OCI-LY1 (cell line): ENCODE results near the gene BTBD16.

Experiments
- H2AFZ ChIP-seq: fragments of 200-600 bp; sonication (generic), shearing (Covaris generic); 2 replicates; pipeline ENCODE4 v1.6.0; 2014; ENCODE audit warnings: antibody characterized with exemption, mild to moderate bottlenecking, low read length
- H3F3A ChIP-seq: fragments of 200-600 bp; sonication (generic), shearing (Covaris generic); 2 replicates; pipeline ENCODE4 v1.6.0; 2014; ENCODE audit warnings: mild to moderate bottlenecking, antibody characterized with exemption, low read length, moderate library complexity; ENCODE audit not compliant: insufficient read depth
- H3K27ac ChIP-seq: fragments of 200-600 bp; sonication (generic); 2 replicates; pipeline ENCODE4 v1.5.1; 2014; ENCODE audit warnings: low read length, mixed run types, mild to moderate bottlenecking, low read depth; ENCODE audit not compliant: poor library complexity, severe bottlenecking
- H3K27me3 ChIP-seq: fragments of 200-600 bp; sonication (generic); 2 replicates; pipeline ENCODE4 v1.6.0; 2014; ENCODE audit warnings: antibody characterized with exemption, mild to moderate bottlenecking, low read length, moderate library complexity; ENCODE audit not compliant: insufficient read depth
- H3K36me3 ChIP-seq: fragments of 200-600 bp; sonication (generic); 2 replicates; pipeline ENCODE4 v1.6.1; 2014; ENCODE audit warnings: mild to moderate bottlenecking, antibody characterized with exemption, low read length, moderate library complexity, mixed read lengths; ENCODE audit not compliant: insufficient read depth
- H3K4me1 ChIP-seq: fragments of 200-600 bp; sonication (generic); 2 replicates; pipeline ENCODE4 v1.5.1; 2014; ENCODE audit warnings: mild to moderate bottlenecking, low read length, moderate library complexity; ENCODE audit not compliant: insufficient read depth, severe bottlenecking
- H3K4me2 ChIP-seq: fragments of 200-600 bp; sonication (generic), shearing (Covaris generic); 2 replicates; pipeline ENCODE4 v1.6.1; 2014; ENCODE audit warnings: low read length
- H3K4me3 ChIP-seq: fragments of 200-600 bp; sonication (generic); 2 replicates; pipeline ENCODE4 v1.5.1; 2014; ENCODE audit warnings: low read length, low read depth, mild to moderate bottlenecking, mixed read lengths; ENCODE audit not compliant: poor library complexity, severe bottlenecking
- H3K79me2 ChIP-seq: fragments of 200-600 bp; shearing (Covaris generic); 2 replicates; pipeline ENCODE4 v1.6.1; 2016; ENCODE audit warnings: mixed run types, low read length, mixed read lengths; ENCODE audit not compliant: insufficient read depth
- H3K9ac ChIP-seq: fragments of 200-600 bp; sonication (generic), shearing (Covaris generic); 2 replicates; pipeline ENCODE4 v1.6.1; 2014; ENCODE audit warnings: mild to moderate bottlenecking, low read length, mixed read lengths
- H3K9me2 ChIP-seq: fragments of 200-600 bp; sonication (generic), shearing (Covaris generic); 2 replicates; pipeline ENCODE4 v1.6.1; 2014; ENCODE audit warnings: low read depth, mild to moderate bottlenecking, low read length, mixed read lengths
- H3K9me3 ChIP-seq: fragments of 200-600 bp; shearing (Covaris generic); 2 replicates; pipeline ENCODE4 v1.6.1; 2014; ENCODE audit warnings: low read length, mixed read lengths
- H4K20me1 ChIP-seq: fragments of 200-600 bp; sonication (generic), shearing (Covaris generic); 2 replicates; pipeline ENCODE4 v1.6.0; 2016; ENCODE audit warnings: mild to moderate bottlenecking, low read length; ENCODE audit not compliant: insufficient read depth
- EZH2 ChIP-seq: fragments of 200-600 bp; sonication (generic), shearing (Covaris generic); IDR thresholded peaks from 2 replicates; pipeline ENCODE4 v1.8.0; 2017; ENCODE audit warnings: borderline replicate concordance, mixed run types, mild to moderate bottlenecking, antibody characterized with exemption, low read length, moderate library complexity, mixed read lengths
- TF ChIP-seq, protein P1 (sequence below): fragments of 200-600 bp; sonication (generic), shearing (Covaris generic); IDR thresholded peaks from 2 replicates; pipeline ENCODE4 v1.5.1; 2017; ENCODE audit warnings: mild to moderate bottlenecking, antibody characterized with exemption, low read length, moderate library complexity, mixed read lengths

Gene BTBD16

DNA sequence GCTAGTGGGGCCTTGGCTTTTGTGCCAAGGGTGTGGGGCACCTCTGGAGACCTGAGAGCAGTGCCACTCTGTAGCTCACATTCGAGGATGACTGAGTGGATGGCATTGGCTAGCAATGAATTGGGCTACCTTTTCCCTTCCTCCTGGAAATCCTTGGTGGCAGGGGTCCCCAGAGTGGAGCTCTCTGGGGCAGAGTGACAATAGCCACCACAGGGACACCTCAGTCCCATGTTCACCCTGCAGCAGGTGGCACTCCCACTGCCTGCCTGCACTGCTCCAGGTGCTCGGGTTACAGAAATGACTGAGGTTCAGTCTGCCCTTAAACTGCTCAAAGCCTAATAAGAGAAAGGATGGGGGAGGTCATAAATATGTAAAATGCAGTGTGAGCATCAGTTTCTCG is 17.8 kb downstream of the BTBD16 start:
- Histone ChIP-seq H3K9me3 (no peaks in the 10 kb centered on the region), H2AFZ (no peak overlapping the region), H3K9me2 (no peaks in the 10 kb centered on the region), H3F3A (no peaks in the 10 kb centered on the region), H4K20me1 (no peaks in the 10 kb centered on the region), H3K27me3 (no peaks in the 10 kb centered on the region), H3K4me1 (no peaks in the 10 kb centered on the region), H3K79me2 (no peaks in the 10 kb centered on the region), H3K9ac (no peak overlapping the region), H3K27ac (no peak overlapping the region), H3K4me3 (no peak overlapping the region), H3K4me2 (no peak overlapping the region), H3K36me3 (no peaks in the 10 kb centered on the region)
- TF ChIP-seq EZH2 = no peak
- TF ChIP-seq, protein P1, sequence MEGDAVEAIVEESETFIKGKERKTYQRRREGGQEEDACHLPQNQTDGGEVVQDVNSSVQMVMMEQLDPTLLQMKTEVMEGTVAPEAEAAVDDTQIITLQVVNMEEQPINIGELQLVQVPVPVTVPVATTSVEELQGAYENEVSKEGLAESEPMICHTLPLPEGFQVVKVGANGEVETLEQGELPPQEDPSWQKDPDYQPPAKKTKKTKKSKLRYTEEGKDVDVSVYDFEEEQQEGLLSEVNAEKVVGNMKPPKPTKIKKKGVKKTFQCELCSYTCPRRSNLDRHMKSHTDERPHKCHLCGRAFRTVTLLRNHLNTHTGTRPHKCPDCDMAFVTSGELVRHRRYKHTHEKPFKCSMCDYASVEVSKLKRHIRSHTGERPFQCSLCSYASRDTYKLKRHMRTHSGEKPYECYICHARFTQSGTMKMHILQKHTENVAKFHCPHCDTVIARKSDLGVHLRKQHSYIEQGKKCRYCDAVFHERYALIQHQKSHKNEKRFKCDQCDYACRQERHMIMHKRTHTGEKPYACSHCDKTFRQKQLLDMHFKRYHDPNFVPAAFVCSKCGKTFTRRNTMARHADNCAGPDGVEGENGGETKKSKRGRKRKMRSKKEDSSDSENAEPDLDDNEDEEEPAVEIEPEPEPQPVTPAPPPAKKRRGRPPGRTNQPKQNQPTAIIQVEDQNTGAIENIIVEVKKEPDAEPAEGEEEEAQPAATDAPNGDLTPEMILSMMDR = no peak

DNA sequence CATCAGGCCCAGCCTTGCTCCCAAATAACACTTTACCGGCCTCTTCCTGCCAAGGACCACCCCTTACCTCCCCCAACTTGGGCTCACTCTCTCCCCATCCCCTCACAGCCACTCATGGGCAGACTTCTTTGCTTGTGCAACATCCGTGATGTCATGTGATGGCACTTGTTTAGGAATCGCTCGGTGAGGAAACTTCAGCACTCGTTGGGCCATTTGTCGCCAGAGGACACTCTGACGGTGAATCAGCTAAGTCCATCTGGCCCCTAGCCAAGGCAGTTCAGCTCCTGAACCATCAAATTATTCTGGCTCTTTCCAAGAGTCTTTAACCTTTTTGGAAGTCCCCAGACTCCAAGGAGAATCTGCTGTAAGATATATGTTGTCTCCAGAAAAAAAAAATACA is 19.2 kb downstream of the BTBD16 start:
- Histone ChIP-seq H4K20me1 (no peaks in the 10 kb centered on the region), H3K9ac (no peak overlapping the region), H3K4me1 (no peaks in the 10 kb centered on the region), H2AFZ (no peak overlapping the region), H3K27me3 (no peaks in the 10 kb centered on the region), H3K36me3 (no peaks in the 10 kb centered on the region), H3K4me2 (no peak overlapping the region), H3F3A (no peaks in the 10 kb centered on the region), H3K9me3 (no peaks in the 10 kb centered on the region), H3K79me2 (no peaks in the 10 kb centered on the region), H3K9me2 (no peaks in the 10 kb centered on the region), H3K4me3 (no peak overlapping the region), H3K27ac (no peak overlapping the region)
- TF ChIP-seq EZH2 = no peak

DNA sequence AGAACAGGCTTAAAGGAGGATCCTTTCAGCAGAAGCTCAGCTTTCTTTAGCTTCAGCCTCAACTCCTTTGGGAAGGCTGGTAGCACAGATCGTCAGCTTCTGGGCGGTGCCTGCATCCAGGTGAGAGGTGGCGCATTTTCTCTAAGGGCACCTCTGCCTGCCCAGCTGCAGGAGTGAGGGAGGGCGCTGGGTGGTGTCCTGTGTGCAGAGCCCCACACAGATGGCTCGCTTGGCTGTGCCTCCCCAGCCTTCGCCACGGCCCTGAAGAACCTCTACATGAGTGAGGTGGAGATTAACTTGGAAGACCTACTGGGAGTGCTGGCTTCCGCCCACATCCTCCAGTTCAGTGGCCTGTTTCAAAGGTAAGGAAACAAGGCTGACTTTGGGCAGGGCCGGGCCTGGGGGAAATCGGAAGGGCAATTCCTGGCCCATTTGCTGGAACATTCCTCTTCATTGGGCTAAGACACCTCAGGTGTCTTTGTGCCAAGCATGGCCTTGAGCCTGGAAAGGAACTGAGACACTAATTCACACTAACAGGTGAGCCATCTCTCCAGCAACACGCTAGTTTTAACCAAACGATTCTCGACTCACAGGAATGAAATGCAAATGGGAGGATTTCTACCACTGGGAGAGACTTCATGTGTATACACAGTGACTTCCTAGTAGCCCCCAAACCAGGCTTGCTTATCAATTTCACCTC is 19.9 kb downstream of the BTBD16 start:
- Histone ChIP-seq H3K27ac (no peak overlapping the region), H3K79me2 (no peaks in the 10 kb centered on the region), H3K9me2 (no peaks in the 10 kb centered on the region), H3K4me2 (no peak overlapping the region), H3F3A (no peaks in the 10 kb centered on the region), H3K9me3 (no peaks in the 10 kb centered on the region), H3K27me3 (no peaks in the 10 kb centered on the region), H4K20me1 (no peaks in the 10 kb centered on the region), H2AFZ (no peak overlapping the region), H3K36me3 (no peaks in the 10 kb centered on the region), H3K4me1 (no peaks in the 10 kb centered on the region), H3K4me3 (no peak overlapping the region), H3K9ac (no peak overlapping the region)
- no peak for TF ChIP-seq EZH2
- TF ChIP-seq, protein P1 = no peak

DNA sequence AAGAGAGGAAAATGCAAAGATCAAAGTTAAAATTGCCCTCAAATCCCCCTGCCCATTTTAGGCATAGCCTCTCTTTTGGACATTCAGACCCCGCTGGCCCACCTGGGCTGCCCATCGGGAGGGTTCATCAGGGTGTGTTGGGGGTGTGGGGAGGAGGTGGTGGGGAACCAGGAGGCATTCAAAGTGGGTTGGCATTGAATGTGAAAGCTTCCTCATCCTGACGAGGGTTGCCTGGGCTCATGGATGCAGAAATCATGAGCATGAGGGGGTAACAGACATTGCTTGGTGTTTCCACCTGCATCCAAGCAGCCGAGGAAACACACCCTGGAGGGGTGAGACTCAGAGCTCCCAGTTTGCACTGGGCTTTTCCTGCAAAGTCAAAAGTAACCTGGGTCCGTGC is 20.6 kb downstream of the BTBD16 start:
- Histone ChIP-seq H3K4me2 (no peak overlapping the region), H3K36me3 (no peaks in the 10 kb centered on the region), H3K9me3 (no peaks in the 10 kb centered on the region), H3K79me2 (no peaks in the 10 kb centered on the region), H3K9ac (no peak overlapping the region), H3K4me3 (no peak overlapping the region), H3K27me3 (no peaks in the 10 kb centered on the region; the same call in 1 of the 2 replicates), H4K20me1 (no peaks in the 10 kb centered on the region), H3K4me1 (no peaks in the 10 kb centered on the region), H3K27ac (no peak overlapping the region), H3F3A (no peaks in the 10 kb centered on the region), H2AFZ (no peak overlapping the region), H3K9me2 (no peaks in the 10 kb centered on the region)
- TF ChIP-seq, protein P1 = no peak
